NB4 (cell line): ENCODE results near the gene C1QTNF6.

Experiments used
- MAX ChIP-seq: IDR thresholded peaks from 2 replicates; pipeline ENCODE4 v1.6.1; 2011; ENCODE audit warnings: low read depth, low read length
- MYC ChIP-seq: IDR thresholded peaks from 2 replicates; pipeline ENCODE4 v1.6.1; 2011; ENCODE audit warnings: low read depth, low read length
- POLR2A ChIP-seq: IDR thresholded peaks from 2 replicates; pipeline ENCODE4 v1.6.1; 2011; ENCODE audit warnings: mild to moderate bottlenecking; ENCODE audit not compliant: insufficient read length; ENCODE audit errors: extremely low read depth
- TF ChIP-seq, protein P1 (sequence below): IDR thresholded peaks from one replicate; pipeline ENCODE4 v1.5.1; 2012; ENCODE audit warnings: low read depth, low read length

GRCh38 chr22:37148742-37149665 lies 39.0 kb downstream of the C1QTNF6 start:
- TF ChIP-seq, protein P1, sequence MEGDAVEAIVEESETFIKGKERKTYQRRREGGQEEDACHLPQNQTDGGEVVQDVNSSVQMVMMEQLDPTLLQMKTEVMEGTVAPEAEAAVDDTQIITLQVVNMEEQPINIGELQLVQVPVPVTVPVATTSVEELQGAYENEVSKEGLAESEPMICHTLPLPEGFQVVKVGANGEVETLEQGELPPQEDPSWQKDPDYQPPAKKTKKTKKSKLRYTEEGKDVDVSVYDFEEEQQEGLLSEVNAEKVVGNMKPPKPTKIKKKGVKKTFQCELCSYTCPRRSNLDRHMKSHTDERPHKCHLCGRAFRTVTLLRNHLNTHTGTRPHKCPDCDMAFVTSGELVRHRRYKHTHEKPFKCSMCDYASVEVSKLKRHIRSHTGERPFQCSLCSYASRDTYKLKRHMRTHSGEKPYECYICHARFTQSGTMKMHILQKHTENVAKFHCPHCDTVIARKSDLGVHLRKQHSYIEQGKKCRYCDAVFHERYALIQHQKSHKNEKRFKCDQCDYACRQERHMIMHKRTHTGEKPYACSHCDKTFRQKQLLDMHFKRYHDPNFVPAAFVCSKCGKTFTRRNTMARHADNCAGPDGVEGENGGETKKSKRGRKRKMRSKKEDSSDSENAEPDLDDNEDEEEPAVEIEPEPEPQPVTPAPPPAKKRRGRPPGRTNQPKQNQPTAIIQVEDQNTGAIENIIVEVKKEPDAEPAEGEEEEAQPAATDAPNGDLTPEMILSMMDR = no peak
- TF ChIP-seq POLR2A (no peak), MYC (no peak), MAX (no peak)
